Colonic mucosa (tissue), 4 donors: ENCODE measurements around the gene SPACA7. TPM values are rescaled to one million over a fixed set of nuclear protein-coding genes. Genes with fewer than 3 reads are reported as not detected.

Experiments
- DNase-seq: peaks from one replicate; pipeline ENCODE4 v3.0.0-alpha.2; 2020
- H3K27ac ChIP-seq: fragments of 200-600 bp; one replicate; pipeline ENCODE4 v1.8.0; 2021
- H3K27me3 ChIP-seq: fragments of 200-600 bp; one replicate; pipeline ENCODE4 v1.8.0; 2021
- H3K36me3 ChIP-seq: fragments of 200-600 bp; one replicate; pipeline ENCODE4 v1.8.0; 2021
- H3K4me1 ChIP-seq: fragments of 200-600 bp; one replicate; pipeline ENCODE4 v1.8.0; 2021; ENCODE audit warnings: mild to moderate bottlenecking
- H3K4me3 ChIP-seq: fragments of 200-600 bp; one replicate; pipeline ENCODE4 v1.8.0; 2021
- H3K9ac ChIP-seq, 2 donors: one replicate each; pipeline ENCODE4 v1.7.0; 2013; ENCODE audit warnings: control low read depth in 2 of 2, low read depth in 2 of 2, low read length in 2 of 2
- H3K9me3 ChIP-seq: fragments of 200-600 bp; one replicate; pipeline ENCODE4 v1.8.0; 2021
- intact Hi-C: fragments of 100-400 bp; cut with DNase I; formaldehyde crosslinking; loops from one replicate; pipeline ENCODE4 v1.14.1; 2022
- total RNA-seq, 2 donors: library from RNA; stranded (reverse); fragmentation: NEBNext Ultra II Directional in 1 of 2; extraction: Animal tissue kit (Norgen Biotek cat#: 25700) in 1 of 2; gene quantifications; one replicate each; pipeline ENCODE4 v1.2.1, GENCODE V29; 2021
- TF ChIP-seq, protein P1 (sequence below): fragments of 200-600 bp; IDR thresholded peaks from one replicate; pipeline ENCODE4 v1.8.0; 2022; ENCODE audit warnings: antibody characterized with exemption, mild to moderate bottlenecking
- donor health status: healthy.
- donor health status: DM: no; HTN: no; CAD: no.
- donor health status: DM: no; HTN: no; CAD: no.

The SPACA7 gene, protein sequence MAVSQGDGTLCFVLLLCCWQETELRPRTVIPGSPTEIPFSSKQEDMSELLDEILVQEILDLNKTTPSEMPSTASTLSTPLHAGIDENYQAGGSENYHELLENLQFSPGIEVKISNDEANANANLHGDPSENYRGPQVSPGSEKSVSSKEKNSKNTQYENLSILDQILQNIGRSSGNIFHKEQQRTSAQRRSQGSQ
- total RNA-seq = not detected

DNA sequence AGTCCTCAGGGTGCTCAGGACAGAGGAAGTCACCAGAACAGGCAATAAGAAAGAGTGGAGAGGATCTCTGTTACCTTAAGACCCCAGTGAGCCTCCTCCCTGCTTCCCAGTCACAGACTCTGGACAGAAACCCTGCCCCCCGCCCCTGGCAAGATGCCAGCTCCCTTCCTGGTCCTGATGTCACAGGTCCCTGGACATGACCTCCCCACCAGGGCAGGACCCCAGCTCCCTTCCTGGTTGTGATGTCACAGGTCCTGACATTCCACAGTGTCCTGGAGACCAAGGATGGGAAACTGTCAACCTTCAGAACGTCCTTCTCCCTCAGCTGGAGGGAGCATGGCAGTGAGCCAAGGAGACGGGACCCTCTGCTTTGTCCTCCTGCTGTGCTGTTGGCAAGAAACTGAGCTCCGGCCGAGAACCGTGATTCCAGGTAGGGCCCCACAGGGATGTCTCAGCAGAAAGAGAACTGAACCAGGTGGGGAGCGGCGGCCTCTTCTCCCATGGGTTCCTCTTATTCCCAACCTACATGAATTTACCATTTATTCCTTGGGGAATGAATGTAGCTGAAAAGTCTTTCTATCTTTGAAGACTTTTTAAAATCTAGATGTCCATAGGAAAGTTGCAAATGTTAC is at the start of gene SPACA7:
TSS of gene SPACA7 (plus strand) at position 306 of the 632 bp plus-strand sequence. CDS start at position 337, 31 bp downstream.
- no peaks in the 10 kb centered on the region for H3K36me3 ChIP-seq
- TF ChIP-seq, protein P1, sequence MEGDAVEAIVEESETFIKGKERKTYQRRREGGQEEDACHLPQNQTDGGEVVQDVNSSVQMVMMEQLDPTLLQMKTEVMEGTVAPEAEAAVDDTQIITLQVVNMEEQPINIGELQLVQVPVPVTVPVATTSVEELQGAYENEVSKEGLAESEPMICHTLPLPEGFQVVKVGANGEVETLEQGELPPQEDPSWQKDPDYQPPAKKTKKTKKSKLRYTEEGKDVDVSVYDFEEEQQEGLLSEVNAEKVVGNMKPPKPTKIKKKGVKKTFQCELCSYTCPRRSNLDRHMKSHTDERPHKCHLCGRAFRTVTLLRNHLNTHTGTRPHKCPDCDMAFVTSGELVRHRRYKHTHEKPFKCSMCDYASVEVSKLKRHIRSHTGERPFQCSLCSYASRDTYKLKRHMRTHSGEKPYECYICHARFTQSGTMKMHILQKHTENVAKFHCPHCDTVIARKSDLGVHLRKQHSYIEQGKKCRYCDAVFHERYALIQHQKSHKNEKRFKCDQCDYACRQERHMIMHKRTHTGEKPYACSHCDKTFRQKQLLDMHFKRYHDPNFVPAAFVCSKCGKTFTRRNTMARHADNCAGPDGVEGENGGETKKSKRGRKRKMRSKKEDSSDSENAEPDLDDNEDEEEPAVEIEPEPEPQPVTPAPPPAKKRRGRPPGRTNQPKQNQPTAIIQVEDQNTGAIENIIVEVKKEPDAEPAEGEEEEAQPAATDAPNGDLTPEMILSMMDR = no peak
- H3K4me3 ChIP-seq = no peak within 1 kb of the TSS
- DNase-seq = no peak
- H3K27ac ChIP-seq = no peak within 1 kb of the TSS
- no peaks in the 10 kb centered on the region for H3K9me3 ChIP-seq
- intact Hi-C loops = no loop called here
- no peaks in the 10 kb centered on the region for H3K4me1 ChIP-seq
- H3K9ac ChIP-seq = no peak within 1 kb of the TSS
- no peaks in the 10 kb centered on the region for H3K27me3 ChIP-seq

DNA sequence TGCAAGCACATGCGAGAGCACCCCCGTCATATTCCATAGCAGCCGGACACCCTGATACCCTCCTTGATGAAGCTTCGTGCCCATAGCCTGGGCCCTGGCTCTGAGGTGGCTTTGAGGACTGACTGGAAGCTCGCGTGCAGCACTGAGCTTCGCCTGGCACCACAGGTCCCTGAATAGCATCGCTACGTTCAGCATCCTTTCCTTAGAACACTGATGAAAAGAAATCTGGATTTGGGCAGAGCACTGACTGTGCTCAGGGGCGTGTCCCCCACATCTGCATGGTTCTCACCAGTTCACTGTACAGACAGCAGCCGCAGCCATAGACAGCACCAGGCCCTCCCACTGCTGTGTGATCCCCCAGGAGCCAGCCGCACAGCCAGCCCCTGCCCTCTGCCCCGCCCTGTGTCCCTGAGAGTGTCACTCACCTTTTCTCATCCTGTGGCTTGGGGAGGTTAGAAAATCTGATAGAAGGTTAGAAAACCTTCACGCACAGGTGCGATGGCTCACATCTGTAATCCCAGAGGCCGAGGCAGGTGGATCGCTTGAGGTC is 49.3 kb upstream of the SPACA7 start:
- TF ChIP-seq, protein P1 = no peak
- no peak for DNase-seq
- Histone ChIP-seq H3K27ac (no peak overlapping the region), H3K4me3 (no peak overlapping the region), H3K9me3 (no peaks in the 10 kb centered on the region), H3K9ac (no peak overlapping the region), H3K36me3 (no peaks in the 10 kb centered on the region), H3K4me1 (no peaks in the 10 kb centered on the region), H3K27me3 (peaks cover 13% of the 10 kb centered on the region)
- intact Hi-C loops = no loop called here

DNA sequence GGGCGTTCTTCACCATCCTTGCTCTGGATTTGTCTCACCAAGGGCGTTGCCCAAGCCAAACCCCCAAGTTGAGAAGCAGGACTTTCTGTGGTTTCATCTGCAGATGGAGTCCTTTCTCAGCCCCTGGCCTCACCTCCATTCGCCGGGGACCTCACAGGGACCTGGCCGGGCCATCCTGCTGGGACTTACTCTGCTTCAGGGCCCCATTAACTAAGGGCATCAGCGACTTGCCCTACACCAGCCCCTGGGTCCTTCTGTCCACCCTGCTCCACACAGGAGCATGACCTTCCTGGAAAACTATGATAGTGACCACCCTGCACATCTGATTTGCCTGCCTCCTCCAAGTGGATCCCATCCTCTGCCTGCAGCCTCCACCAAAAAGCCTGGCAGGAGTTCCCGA is 47.2 kb upstream of the SPACA7 start:
- DNase-seq = no peak
- no peak overlapping the region for H3K9ac ChIP-seq
- H3K27ac ChIP-seq = no peak overlapping the region
- TF ChIP-seq, protein P1 = no peak
- H3K36me3 ChIP-seq = no peaks in the 10 kb centered on the region
- intact Hi-C loops = no loop called here
- peaks cover 26% of the 10 kb centered on the region for H3K27me3 ChIP-seq
- H3K4me3 ChIP-seq = no peak overlapping the region
- no peaks in the 10 kb centered on the region for H3K9me3 ChIP-seq
- H3K4me1 ChIP-seq = no peaks in the 10 kb centered on the region

DNA sequence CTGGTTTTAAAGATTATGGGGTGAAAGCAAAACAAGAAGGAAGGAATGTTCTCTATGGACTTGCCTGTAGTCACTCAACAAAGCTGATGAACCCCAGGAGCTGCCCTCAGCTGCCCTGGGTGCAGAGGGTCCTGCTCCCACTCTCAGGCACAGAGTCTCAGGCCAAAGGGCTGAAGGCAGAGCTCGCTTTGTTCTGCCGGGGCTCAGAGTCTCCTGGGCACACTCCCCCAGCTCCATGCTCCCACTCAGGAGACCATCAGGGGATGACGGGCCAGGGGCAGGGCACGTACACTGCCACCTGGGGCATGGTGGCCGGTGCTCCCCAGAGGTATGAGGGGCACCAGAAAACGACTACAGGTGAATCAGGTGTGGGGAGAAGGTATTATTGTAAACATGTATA is 46.8 kb upstream of the SPACA7 start:
- Histone ChIP-seq H3K9ac (no peak overlapping the region), H3K4me3 (no peak overlapping the region), H3K9me3 (no peaks in the 10 kb centered on the region), H3K27ac (no peak overlapping the region), H3K36me3 (no peaks in the 10 kb centered on the region), H3K4me1 (no peaks in the 10 kb centered on the region), H3K27me3 (peaks cover 26% of the 10 kb centered on the region)
- intact Hi-C loops = no loop called here
- DNase-seq = no peak
- TF ChIP-seq, protein P1 = no peak

DNA sequence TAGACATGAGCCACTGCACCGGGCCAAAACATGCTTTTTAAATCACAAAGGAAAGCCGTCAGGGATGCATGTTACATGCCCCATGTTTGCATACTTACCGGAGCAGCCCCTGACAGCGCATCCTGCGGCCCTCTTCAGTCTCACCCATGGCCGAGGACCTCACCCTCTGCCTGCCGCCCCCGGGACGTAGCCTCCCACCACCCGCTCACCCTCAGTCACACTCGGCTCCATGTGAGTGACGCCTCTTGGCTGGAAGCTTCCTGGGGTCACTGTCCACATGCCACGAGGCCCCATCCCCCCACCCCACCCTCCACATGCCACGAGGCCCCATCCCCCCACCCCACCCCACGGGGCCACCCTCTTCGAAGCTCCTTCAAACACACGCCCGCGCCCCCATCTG is 46.1 kb upstream of the SPACA7 start:
- H3K27ac ChIP-seq = no peak overlapping the region
- intact Hi-C loops = no loop called here
- no peaks in the 10 kb centered on the region for H3K9me3 ChIP-seq
- no peaks in the 10 kb centered on the region for H3K36me3 ChIP-seq
- no peak overlapping the region for H3K9ac ChIP-seq
- H3K27me3 ChIP-seq = peaks cover 26% of the 10 kb centered on the region
- no peak for DNase-seq
- TF ChIP-seq, protein P1 = no peak
- H3K4me1 ChIP-seq = no peaks in the 10 kb centered on the region
- no peak overlapping the region for H3K4me3 ChIP-seq
